Parathyroid adenoma (tissue), 2 donors: ENCODE measurements around the gene WDR88.
A peak's percentile ranks its signal among the peaks of the same experiment; 100 is the strongest.

ENCODE experiments used
- H2AFZ ChIP-seq: fragments of 300-600 bp; sonication (generic); one replicate; pipeline ENCODE4 v1.7.0; 2017; ENCODE audit warnings: antibody characterized with exemption, mild to moderate bottlenecking
- H3K27ac ChIP-seq: fragments of 300-600 bp; sonication (generic); one replicate; pipeline ENCODE4 v1.7.0; 2017
- H3K27me3 ChIP-seq: fragments of 300-600 bp; sonication (generic); one replicate; pipeline ENCODE4 v1.7.0; 2017; ENCODE audit warnings: low read length; ENCODE audit not compliant: control insufficient read depth, insufficient read depth
- H3K36me3 ChIP-seq: fragments of 300-600 bp; sonication (generic); one replicate; pipeline ENCODE4 v1.7.0; 2017; ENCODE audit warnings: low read length; ENCODE audit not compliant: control insufficient read depth, insufficient read depth
- H3K4me1 ChIP-seq: fragments of 300-600 bp; sonication (generic); one replicate; pipeline ENCODE4 v1.7.0; 2017; ENCODE audit warnings: control low read depth
- H3K4me2 ChIP-seq: fragments of 300-600 bp; sonication (generic); one replicate; pipeline ENCODE4 v1.7.0; 2017; ENCODE audit warnings: low read length
- H3K4me3 ChIP-seq: fragments of 300-600 bp; sonication (generic); one replicate; pipeline ENCODE4 v1.7.0; 2017; ENCODE audit warnings: low read depth, low read length
- H3K79me2 ChIP-seq: fragments of 300-600 bp; sonication (generic); one replicate; pipeline ENCODE4 v1.7.0; 2017; ENCODE audit warnings: control low read depth
- H3K9ac ChIP-seq: fragments of 300-600 bp; sonication (generic); one replicate; pipeline ENCODE4 v1.7.0; 2017; ENCODE audit warnings: mild to moderate bottlenecking
- H3K9me3 ChIP-seq: fragments of 300-600 bp; sonication (generic); one replicate; pipeline ENCODE4 v1.7.0; 2017; ENCODE audit warnings: low read length; ENCODE audit not compliant: control insufficient read depth
- CTCF ChIP-seq: fragments of 300-600 bp; sonication (generic); IDR thresholded peaks from one replicate; pipeline ENCODE4 v1.7.0; 2017; ENCODE audit warnings: antibody characterized with exemption, mild to moderate bottlenecking
- donor health status: primary hyperparathyroidism.

WDR88 gene

DNA sequence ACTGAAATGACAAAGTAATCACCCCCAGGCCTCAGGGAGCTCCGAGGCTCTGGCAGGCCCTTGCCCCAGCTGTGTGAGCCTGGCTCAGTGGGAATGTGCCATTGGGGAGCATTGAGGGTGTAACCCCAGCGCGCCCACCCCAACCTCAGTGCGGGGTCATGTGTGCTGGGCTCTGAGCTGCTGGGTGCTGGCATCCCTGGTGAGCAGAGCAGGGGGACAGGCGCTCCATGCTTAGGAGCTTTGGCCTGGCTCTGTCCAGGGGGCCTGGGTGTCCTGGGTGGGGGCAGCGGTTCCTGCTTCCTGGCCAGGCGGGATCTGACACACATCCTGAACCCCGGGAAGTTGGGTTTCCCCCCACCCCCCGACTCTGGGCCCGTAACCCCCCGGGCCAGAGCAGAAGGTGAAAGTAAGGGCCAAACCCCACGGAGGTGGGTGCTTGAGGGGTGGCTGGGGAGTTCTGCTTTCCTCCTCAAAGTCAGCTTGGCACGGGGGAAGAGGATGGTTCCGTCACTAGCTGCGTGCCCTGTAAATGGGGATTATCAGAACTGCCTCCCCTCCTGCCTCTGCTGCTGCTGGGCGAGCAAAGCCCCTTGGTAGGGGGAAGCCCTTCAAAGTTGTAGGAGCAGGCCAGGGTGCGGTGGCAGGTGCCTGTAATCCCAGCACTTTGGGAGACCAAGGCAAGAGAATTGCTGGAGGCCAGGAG, 63.9 kb downstream of the WDR88 start:
- H3K9ac ChIP-seq = no peak overlapping the region
- H3K4me3 ChIP-seq = peak overlapping the region; percentile 65
- no peak overlapping the region for H2AFZ ChIP-seq
- H3K4me1 ChIP-seq = peaks cover 9% of the 10 kb centered on the region
- no peaks in the 10 kb centered on the region for H3K9me3 ChIP-seq
- H3K36me3 ChIP-seq = peaks cover 2% of the 10 kb centered on the region
- H3K79me2 ChIP-seq = peaks cover 5% of the 10 kb centered on the region
- H3K4me2 ChIP-seq = peak overlapping the region; percentile 85
- no peaks in the 10 kb centered on the region for H3K27me3 ChIP-seq
- no peak for TF ChIP-seq CTCF
- H3K27ac ChIP-seq = no peak overlapping the region

GRCh38 chr19:33196446-33197193, 64.7 kb downstream of the WDR88 start:
- Histone ChIP-seq H3K4me1 (peaks cover 9% of the 10 kb centered on the region), H3K9me3 (no peaks in the 10 kb centered on the region), H3K36me3 (peaks cover 2% of the 10 kb centered on the region), H3K4me2 (no peak overlapping the region), H3K27me3 (no peaks in the 10 kb centered on the region), H3K4me3 (no peak overlapping the region), H3K27ac (no peak overlapping the region), H3K79me2 (peaks cover 5% of the 10 kb centered on the region), H3K9ac (no peak overlapping the region), H2AFZ (no peak overlapping the region)
- no peak for TF ChIP-seq CTCF

DNA sequence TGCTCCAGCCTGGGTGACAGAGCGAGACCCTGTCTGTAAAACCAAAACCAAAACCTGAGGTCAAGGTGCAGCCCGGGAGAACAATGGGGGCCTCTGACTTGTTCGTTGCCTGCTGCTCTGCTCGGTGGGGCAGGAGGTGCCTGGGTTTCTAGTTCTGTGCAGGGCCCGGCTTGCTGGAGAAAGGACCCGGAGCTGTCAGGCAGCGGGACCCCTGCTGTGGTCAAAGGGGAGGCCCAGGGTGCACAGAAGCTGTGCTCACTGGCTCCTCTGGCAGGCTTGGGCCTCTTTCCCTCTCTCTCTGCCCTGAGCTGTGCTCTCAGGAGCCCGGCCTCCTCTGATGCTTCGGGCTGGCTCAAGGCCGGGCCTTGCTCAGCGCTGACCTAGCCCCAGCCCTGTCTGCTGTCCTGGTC, 65.7 kb downstream of the WDR88 start:
- Histone ChIP-seq H3K4me3 (no peak overlapping the region), H3K9ac (no peak overlapping the region), H3K4me2 (no peak overlapping the region), H3K79me2 (peaks cover 5% of the 10 kb centered on the region), H3K4me1 (peaks cover 9% of the 10 kb centered on the region), H3K27me3 (no peaks in the 10 kb centered on the region), H3K27ac (no peak overlapping the region), H2AFZ (no peak overlapping the region), H3K36me3 (peaks cover 2% of the 10 kb centered on the region), H3K9me3 (no peaks in the 10 kb centered on the region)
- no peak for TF ChIP-seq CTCF

GRCh38 chr19:33198169-33198568, 66.3 kb downstream of the WDR88 start:
- Histone ChIP-seq H3K4me1 (peaks cover 9% of the 10 kb centered on the region), H3K79me2 (peaks cover 5% of the 10 kb centered on the region), H3K36me3 (peaks cover 2% of the 10 kb centered on the region), H2AFZ (no peak overlapping the region), H3K9ac (no peak overlapping the region), H3K27me3 (no peaks in the 10 kb centered on the region), H3K9me3 (no peaks in the 10 kb centered on the region), H3K27ac (no peak overlapping the region), H3K4me3 (no peak overlapping the region), H3K4me2 (no peak overlapping the region)
- no peak for TF ChIP-seq CTCF
